GM23338 (cell line): ENCODE data around the gene HBS1L. TPM values are rescaled to one million over a fixed set of nuclear protein-coding genes. Genes with fewer than 3 reads are reported as not detected.

ENCODE experiments used
- ATAC-seq: fragments of 200-7000 bp; cut with Tn5 transposase; 3 replicates; pipeline ENCODE4 v1.9.1; 2020
- DNase-seq: peaks from one replicate; pipeline ENCODE4 v3.0.0-alpha.2; 2015; ENCODE audit warnings: low spot score
- H2AFZ ChIP-seq: fragments of 200-600 bp; sonication (generic); 2 replicates; pipeline ENCODE4 v1.8.0; 2016; ENCODE audit warnings: antibody characterized with exemption, mild to moderate bottlenecking, moderate library complexity
- H3F3A ChIP-seq: fragments of 200-600 bp; sonication (generic); replicated peaks from 2 replicates; pipeline ENCODE4 v1.8.0; 2017; ENCODE audit warnings: antibody characterized with exemption, mixed run types, low read depth
- H3K27ac ChIP-seq: fragments of 200-600 bp; sonication (generic); 2 replicates; pipeline ENCODE4 v1.6.1; 2016; ENCODE audit warnings: low read depth
- H3K27me3 ChIP-seq: fragments of 200-600 bp; sonication (generic); 2 replicates; pipeline ENCODE4 v1.8.0; 2016; ENCODE audit warnings: mild to moderate bottlenecking, mixed run types, moderate library complexity; ENCODE audit not compliant: insufficient read depth
- H3K36me3 ChIP-seq: fragments of 200-600 bp; sonication (generic); 2 replicates; pipeline ENCODE4 v1.8.0; 2016; ENCODE audit warnings: mild to moderate bottlenecking; ENCODE audit not compliant: insufficient read depth
- H3K4me1 ChIP-seq: fragments of 200-600 bp; sonication (generic); 2 replicates; pipeline ENCODE4 v1.8.0; 2016; ENCODE audit warnings: mild to moderate bottlenecking, moderate library complexity; ENCODE audit not compliant: insufficient read depth
- H3K4me2 ChIP-seq: fragments of 200-600 bp; sonication (generic); 2 replicates; pipeline ENCODE4 v1.7.1; 2017; ENCODE audit warnings: mixed run types
- H3K4me3 ChIP-seq: fragments of 200-600 bp; sonication (generic); 2 replicates; pipeline ENCODE4 v1.6.1; 2016; ENCODE audit warnings: mixed run types
- H3K79me2 ChIP-seq: fragments of 200-600 bp; sonication (generic); replicated peaks from 2 replicates; pipeline ENCODE4 v1.8.0; 2017; ENCODE audit warnings: mild to moderate bottlenecking; ENCODE audit not compliant: insufficient read depth
- H3K9me2 ChIP-seq: fragments of 200-600 bp; sonication (generic); 2 replicates; pipeline ENCODE4 v1.8.0; 2017; ENCODE audit not compliant: insufficient read depth
- H4K20me1 ChIP-seq: fragments of 200-600 bp; sonication (generic); replicated peaks from 2 replicates; pipeline ENCODE4 v1.8.0; 2017; ENCODE audit warnings: mild to moderate bottlenecking; ENCODE audit not compliant: insufficient read depth
- H3K27ac Mint-ChIP-seq: 2 replicates; pipeline ENCODE4 v1.8.0; 2020; ENCODE audit warnings: inconsistent platforms, mild to moderate bottlenecking, moderate library complexity, mixed read lengths
- H3K27me3 Mint-ChIP-seq: 3 replicates; pipeline ENCODE4 v1.8.0; 2022; ENCODE audit warnings: low read depth, mild to moderate bottlenecking, moderate library complexity, mixed read lengths, inconsistent platforms; ENCODE audit not compliant: insufficient read depth, poor library complexity
- H3K36me3 Mint-ChIP-seq: 3 replicates; pipeline ENCODE4 v1.8.0; 2021; ENCODE audit warnings: low read depth, mild to moderate bottlenecking, inconsistent platforms, moderate library complexity, mixed read lengths
- H3K4me1 Mint-ChIP-seq: 3 replicates; pipeline ENCODE4 v1.8.0; 2020; ENCODE audit warnings: mild to moderate bottlenecking, inconsistent platforms, mixed read lengths
- H3K4me3 Mint-ChIP-seq: 3 replicates; pipeline ENCODE4 v1.8.0; 2021; ENCODE audit warnings: moderate library complexity, mild to moderate bottlenecking, inconsistent platforms, mixed read lengths
- H3K9me3 Mint-ChIP-seq: 3 replicates; pipeline ENCODE4 v1.8.0; 2020; ENCODE audit warnings: moderate library complexity, mild to moderate bottlenecking, inconsistent platforms, mixed read lengths
- CREB1 ChIP-seq: fragments of 250-450 bp; sonication (Bioruptor Pico); IDR thresholded peaks from 2 replicates; pipeline ENCODE4 v1.5.0; 2020; ENCODE audit warnings: low read depth, mild to moderate bottlenecking, moderate library complexity
- CTCF ChIP-seq, 2 experiments: fragments of 200-600 bp in 1 of 2; sonication (generic) in 1 of 2; conservative IDR thresholded peaks; 2 replicates each; pipeline versions ENCODE4 v1.5.1 to v1.6.1; 2016 to 2017; ENCODE audit warnings: antibody characterized with exemption in 2 of 2, low read depth in 2 of 2, mild to moderate bottlenecking in 2 of 2, moderate library complexity in 1 of 2
- EZH2 ChIP-seq: fragments of 200-600 bp; sonication (generic); IDR thresholded peaks from one replicate; pipeline ENCODE4 v1.8.0; 2017; ENCODE audit warnings: antibody characterized with exemption, mild to moderate bottlenecking, low read depth; ENCODE audit not compliant: unreplicated experiment
- EZH2phosphoT487 ChIP-seq: fragments of 200-600 bp; sonication (generic); IDR thresholded peaks from one replicate; pipeline ENCODE4 v1.8.1; 2018; ENCODE audit warnings: antibody characterized with exemption; ENCODE audit not compliant: unreplicated experiment
- JUNB ChIP-seq: IDR thresholded peaks from one replicate; pipeline ENCODE4 v1.6.1; 2016; ENCODE audit warnings: antibody characterized with exemption; ENCODE audit not compliant: unreplicated experiment
- NANOG ChIP-seq: IDR thresholded peaks from 2 replicates; pipeline ENCODE4 v1.6.1; 2016; ENCODE audit warnings: antibody characterized with exemption, borderline replicate concordance
- POLR2AphosphoS5 ChIP-seq: IDR thresholded peaks from 2 replicates; pipeline ENCODE4 v1.6.1; 2016; ENCODE audit warnings: antibody characterized with exemption, low read depth
- STAT1 ChIP-seq: IDR thresholded peaks from one replicate; pipeline ENCODE4 v1.6.1; 2016; ENCODE audit warnings: antibody characterized with exemption; ENCODE audit not compliant: unreplicated experiment
- ZNF114 ChIP-seq: fragments of 250-450 bp; sonication (Bioruptor Pico); IDR thresholded peaks from 2 replicates; pipeline ENCODE4 v1.5.0; 2020; ENCODE audit warnings: mild to moderate bottlenecking, moderate library complexity
- ZNF331 ChIP-seq: fragments of 250-450 bp; sonication (Bioruptor Pico); IDR thresholded peaks from 2 replicates; pipeline ENCODE4 v1.5.0; 2020; ENCODE audit warnings: low read depth, mild to moderate bottlenecking, moderate library complexity
- polyA plus RNA-seq: library from polyadenylated mRNA; unstranded; fragments of >200 nt; fragmentation: Nextera tagmentation; extraction: Ambion mirVana; gene quantifications from 2 replicates; pipeline ENCODE4 v1.2.1, GENCODE V29; 2016
- total RNA-seq: library from RNA; depleted of rRNA; stranded (reverse); fragments of >200 nt; shearing (Covaris generic); gene quantifications from 2 replicates; pipeline ENCODE4 v1.2.3, GENCODE V29; 2014
- TF ChIP-seq, protein P1 (sequence below): IDR thresholded peaks from one replicate; pipeline ENCODE4 v1.6.1; 2018; ENCODE audit warnings: antibody characterized with exemption; ENCODE audit not compliant: unreplicated experiment
- TF ChIP-seq, protein P2 (sequence below): IDR thresholded peaks from 2 replicates; pipeline ENCODE4 v1.6.1; 2016; ENCODE audit warnings: antibody characterized with exemption
- TF ChIP-seq, protein P3 (sequence below): fragments of 250-450 bp; sonication (Bioruptor Pico); IDR thresholded peaks from 2 replicates; pipeline ENCODE4 v1.5.0; 2020; ENCODE audit warnings: mild to moderate bottlenecking, moderate library complexity

The HBS1L gene
- total and polyA plus RNA-seq, 2 experiments from 2014 or later: 59.9 to 94.1 TPM

DNA sequence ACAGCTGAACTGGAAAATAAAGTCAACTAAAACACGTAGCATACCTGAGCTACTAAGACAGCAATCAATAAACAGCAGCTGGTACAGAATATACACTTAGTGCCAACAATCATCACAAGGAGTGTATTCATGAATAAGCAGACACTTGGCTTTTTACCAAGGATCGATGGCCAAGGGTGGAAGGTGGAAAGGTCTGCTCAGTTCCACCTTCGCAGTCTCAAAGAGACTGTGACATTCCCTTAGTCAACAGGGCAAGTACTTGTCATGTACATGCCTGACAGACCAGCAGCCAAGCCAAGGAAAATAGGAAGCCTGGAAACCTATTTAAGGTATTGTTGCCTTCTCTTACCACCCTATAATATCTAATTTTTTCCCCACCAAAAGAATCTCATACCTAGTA lies 21.4 kb downstream of the HBS1L start:
- no peaks in the 10 kb centered on the region for H3K4me1 ChIP-seq
- H3F3A ChIP-seq: no peaks in the 10 kb centered on the region
- no peaks in the 10 kb centered on the region for H4K20me1 ChIP-seq
- DNase-seq: no peak
- no peak overlapping the region for H3K27ac Mint-ChIP-seq
- TF ChIP-seq JUNB (no peak), EZH2 (no peak), CTCF (conservative IDR thresholded peaks at IDR 0.05; ENCODE audit: low read depth in 2 of 2) (no peak), ZNF114 (CRISPR knock-in tag) (no peak), POLR2AphosphoS5 (no peak), CREB1 (no peak), EZH2phosphoT487 (no peak), ZNF331 (no peak), STAT1 (no peak), NANOG (no peak)
- TF ChIP-seq, protein P1, sequence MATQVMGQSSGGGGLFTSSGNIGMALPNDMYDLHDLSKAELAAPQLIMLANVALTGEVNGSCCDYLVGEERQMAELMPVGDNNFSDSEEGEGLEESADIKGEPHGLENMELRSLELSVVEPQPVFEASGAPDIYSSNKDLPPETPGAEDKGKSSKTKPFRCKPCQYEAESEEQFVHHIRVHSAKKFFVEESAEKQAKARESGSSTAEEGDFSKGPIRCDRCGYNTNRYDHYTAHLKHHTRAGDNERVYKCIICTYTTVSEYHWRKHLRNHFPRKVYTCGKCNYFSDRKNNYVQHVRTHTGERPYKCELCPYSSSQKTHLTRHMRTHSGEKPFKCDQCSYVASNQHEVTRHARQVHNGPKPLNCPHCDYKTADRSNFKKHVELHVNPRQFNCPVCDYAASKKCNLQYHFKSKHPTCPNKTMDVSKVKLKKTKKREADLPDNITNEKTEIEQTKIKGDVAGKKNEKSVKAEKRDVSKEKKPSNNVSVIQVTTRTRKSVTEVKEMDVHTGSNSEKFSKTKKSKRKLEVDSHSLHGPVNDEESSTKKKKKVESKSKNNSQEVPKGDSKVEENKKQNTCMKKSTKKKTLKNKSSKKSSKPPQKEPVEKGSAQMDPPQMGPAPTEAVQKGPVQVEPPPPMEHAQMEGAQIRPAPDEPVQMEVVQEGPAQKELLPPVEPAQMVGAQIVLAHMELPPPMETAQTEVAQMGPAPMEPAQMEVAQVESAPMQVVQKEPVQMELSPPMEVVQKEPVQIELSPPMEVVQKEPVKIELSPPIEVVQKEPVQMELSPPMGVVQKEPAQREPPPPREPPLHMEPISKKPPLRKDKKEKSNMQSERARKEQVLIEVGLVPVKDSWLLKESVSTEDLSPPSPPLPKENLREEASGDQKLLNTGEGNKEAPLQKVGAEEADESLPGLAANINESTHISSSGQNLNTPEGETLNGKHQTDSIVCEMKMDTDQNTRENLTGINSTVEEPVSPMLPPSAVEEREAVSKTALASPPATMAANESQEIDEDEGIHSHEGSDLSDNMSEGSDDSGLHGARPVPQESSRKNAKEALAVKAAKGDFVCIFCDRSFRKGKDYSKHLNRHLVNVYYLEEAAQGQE: no peak
- TF ChIP-seq, protein P2, sequence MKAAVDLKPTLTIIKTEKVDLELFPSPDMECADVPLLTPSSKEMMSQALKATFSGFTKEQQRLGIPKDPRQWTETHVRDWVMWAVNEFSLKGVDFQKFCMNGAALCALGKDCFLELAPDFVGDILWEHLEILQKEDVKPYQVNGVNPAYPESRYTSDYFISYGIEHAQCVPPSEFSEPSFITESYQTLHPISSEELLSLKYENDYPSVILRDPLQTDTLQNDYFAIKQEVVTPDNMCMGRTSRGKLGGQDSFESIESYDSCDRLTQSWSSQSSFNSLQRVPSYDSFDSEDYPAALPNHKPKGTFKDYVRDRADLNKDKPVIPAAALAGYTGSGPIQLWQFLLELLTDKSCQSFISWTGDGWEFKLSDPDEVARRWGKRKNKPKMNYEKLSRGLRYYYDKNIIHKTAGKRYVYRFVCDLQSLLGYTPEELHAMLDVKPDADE: no peak
- TF ChIP-seq, protein P3, sequence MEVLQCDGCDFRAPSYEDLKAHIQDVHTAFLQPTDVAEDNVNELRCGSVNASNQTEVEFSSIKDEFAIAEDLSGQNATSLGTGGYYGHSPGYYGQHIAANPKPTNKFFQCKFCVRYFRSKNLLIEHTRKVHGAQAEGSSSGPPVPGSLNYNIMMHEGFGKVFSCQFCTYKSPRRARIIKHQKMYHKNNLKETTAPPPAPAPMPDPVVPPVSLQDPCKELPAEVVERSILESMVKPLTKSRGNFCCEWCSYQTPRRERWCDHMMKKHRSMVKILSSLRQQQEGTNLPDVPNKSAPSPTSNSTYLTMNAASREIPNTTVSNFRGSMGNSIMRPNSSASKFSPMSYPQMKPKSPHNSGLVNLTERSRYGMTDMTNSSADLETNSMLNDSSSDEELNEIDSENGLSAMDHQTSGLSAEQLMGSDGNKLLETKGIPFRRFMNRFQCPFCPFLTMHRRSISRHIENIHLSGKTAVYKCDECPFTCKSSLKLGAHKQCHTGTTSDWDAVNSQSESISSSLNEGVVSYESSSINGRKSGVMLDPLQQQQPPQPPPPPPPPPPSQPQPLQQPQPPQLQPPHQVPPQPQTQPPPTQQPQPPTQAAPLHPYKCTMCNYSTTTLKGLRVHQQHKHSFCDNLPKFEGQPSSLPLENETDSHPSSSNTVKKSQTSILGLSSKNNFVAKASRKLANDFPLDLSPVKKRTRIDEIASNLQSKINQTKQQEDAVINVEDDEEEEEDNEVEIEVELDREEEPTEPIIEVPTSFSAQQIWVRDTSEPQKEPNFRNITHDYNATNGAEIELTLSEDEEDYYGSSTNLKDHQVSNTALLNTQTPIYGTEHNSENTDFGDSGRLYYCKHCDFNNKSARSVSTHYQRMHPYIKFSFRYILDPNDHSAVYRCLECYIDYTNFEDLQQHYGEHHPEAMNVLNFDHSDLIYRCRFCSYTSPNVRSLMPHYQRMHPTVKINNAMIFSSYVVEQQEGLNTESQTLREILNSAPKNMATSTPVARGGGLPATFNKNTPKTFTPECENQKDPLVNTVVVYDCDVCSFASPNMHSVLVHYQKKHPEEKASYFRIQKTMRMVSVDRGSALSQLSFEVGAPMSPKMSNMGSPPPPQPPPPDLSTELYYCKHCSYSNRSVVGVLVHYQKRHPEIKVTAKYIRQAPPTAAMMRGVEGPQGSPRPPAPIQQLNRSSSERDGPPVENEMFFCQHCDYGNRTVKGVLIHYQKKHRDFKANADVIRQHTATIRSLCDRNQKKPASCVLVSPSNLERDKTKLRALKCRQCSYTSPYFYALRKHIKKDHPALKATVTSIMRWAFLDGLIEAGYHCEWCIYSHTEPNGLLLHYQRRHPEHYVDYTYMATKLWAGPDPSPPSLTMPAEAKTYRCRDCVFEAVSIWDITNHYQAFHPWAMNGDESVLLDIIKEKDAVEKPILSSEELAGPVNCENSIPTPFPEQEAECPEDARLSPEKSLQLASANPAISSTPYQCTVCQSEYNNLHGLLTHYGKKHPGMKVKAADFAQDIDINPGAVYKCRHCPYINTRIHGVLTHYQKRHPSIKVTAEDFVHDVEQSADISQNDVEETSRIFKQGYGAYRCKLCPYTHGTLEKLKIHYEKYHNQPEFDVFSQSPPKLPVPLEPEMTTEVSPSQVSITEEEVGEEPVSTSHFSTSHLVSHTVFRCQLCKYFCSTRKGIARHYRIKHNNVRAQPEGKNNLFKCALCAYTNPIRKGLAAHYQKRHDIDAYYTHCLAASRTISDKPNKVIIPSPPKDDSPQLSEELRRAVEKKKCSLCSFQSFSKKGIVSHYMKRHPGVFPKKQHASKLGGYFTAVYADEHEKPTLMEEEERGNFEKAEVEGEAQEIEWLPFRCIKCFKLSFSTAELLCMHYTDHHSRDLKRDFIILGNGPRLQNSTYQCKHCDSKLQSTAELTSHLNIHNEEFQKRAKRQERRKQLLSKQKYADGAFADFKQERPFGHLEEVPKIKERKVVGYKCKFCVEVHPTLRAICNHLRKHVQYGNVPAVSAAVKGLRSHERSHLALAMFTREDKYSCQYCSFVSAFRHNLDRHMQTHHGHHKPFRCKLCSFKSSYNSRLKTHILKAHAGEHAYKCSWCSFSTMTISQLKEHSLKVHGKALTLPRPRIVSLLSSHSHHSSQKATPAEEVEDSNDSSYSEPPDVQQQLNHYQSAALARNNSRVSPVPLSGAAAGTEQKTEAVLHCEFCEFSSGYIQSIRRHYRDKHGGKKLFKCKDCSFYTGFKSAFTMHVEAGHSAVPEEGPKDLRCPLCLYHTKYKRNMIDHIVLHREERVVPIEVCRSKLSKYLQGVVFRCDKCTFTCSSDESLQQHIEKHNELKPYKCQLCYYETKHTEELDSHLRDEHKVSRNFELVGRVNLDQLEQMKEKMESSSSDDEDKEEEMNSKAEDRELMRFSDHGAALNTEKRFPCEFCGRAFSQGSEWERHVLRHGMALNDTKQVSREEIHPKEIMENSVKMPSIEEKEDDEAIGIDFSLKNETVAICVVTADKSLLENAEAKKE (CRISPR knock-in tag): no peak
- peaks cover 5% of the 10 kb centered on the region for H3K79me2 ChIP-seq
- H3K4me3 ChIP-seq: no peak overlapping the region
- no peaks in the 10 kb centered on the region for H3K4me1 Mint-ChIP-seq
- H3K36me3 Mint-ChIP-seq: peaks cover 34% of the 10 kb centered on the region; the same call in 2 of the 3 replicates
- no peak overlapping the region for H3K4me2 ChIP-seq
- no peaks in the 10 kb centered on the region for H3K27me3 Mint-ChIP-seq
- no peaks in the 10 kb centered on the region for H3K9me3 Mint-ChIP-seq
- H3K9me2 ChIP-seq: no peaks in the 10 kb centered on the region
- H3K27ac ChIP-seq: no peak overlapping the region
- no peak for ATAC-seq
- H3K36me3 ChIP-seq: peaks cover 15% of the 10 kb centered on the region
- H3K27me3 ChIP-seq: no peaks in the 10 kb centered on the region
- no peak overlapping the region for H3K4me3 Mint-ChIP-seq
- H2AFZ ChIP-seq: no peak overlapping the region
